HEK293 (cell line): ENCODE results near the gene HDLBP.

ENCODE experiments used
- CTCF ChIA-PET: fragments of 350-600 bp; formaldehyde crosslinking; extraction: SDS; loops from one replicate; lab custom pipeline; 2021; ENCODE audit warnings: antibody characterized with exemption; lab: Yijun Ruan, JAX
- POLR2A ChIA-PET: fragments of 300-600 bp; formaldehyde crosslinking; extraction: SDS; loops from one replicate; lab custom pipeline; 2020; ENCODE audit warnings: antibody characterized with exemption, inconsistent platforms; lab: Yijun Ruan, JAX
- H3K27ac ChIP-seq: fragments of 200-500 bp; sonication (Bioruptor generic); 2 replicates; pipeline ENCODE4 v1.5.1; 2014; ENCODE audit warnings: low read depth, low read length, control low read depth, inconsistent platforms; ENCODE audit errors: extremely low read depth
- H3K36me3 ChIP-seq, 2 experiments: fragments of 200-500 bp in 1 of 2; sonication (Bioruptor generic) in 1 of 2; 1 replicate in 1 of 2; 2 replicates in 1 of 2; pipeline ENCODE4 v1.5.1; 2014 to 2017; ENCODE audit warnings: inconsistent platforms in 2 of 2, low read length in 2 of 2; ENCODE audit not compliant: control insufficient read depth in 2 of 2, insufficient read depth in 1 of 2
- H3K4me1 ChIP-seq: fragments of 200-500 bp; sonication (Bioruptor generic); 2 replicates; pipeline ENCODE4 v1.5.1; 2014; ENCODE audit warnings: mild to moderate bottlenecking, low read length, inconsistent platforms; ENCODE audit not compliant: control insufficient read depth, insufficient read depth
- H3K4me3 ChIP-seq: 2 replicates; pipeline ENCODE4 v1.5.1; 2011; ENCODE audit warnings: low read depth, mild to moderate bottlenecking, control low read depth, low read length, moderate library complexity
- H3K9me3 ChIP-seq: fragments of 200-500 bp; sonication (Bioruptor generic); 2 replicates; pipeline ENCODE4 v1.5.1; 2014; ENCODE audit warnings: low read depth, low read length, inconsistent platforms; ENCODE audit not compliant: control insufficient read depth, insufficient read depth
- GLI4 ChIP-seq: fragments of 450-650 bp; formaldehyde crosslinking; IDR thresholded peaks from 2 replicates; pipeline ENCODE4 v1.5.1; 2016; ENCODE audit warnings: missing biosample characterization, missing genetic modification characterization
- GLIS1 ChIP-seq: fragments of 450-650 bp; formaldehyde crosslinking; IDR thresholded peaks from 2 replicates; pipeline ENCODE4 v1.5.1; 2016; ENCODE audit warnings: missing biosample characterization, missing genetic modification characterization
- INSM2 ChIP-seq: fragments of 450-650 bp; formaldehyde crosslinking; IDR thresholded peaks from 2 replicates; pipeline ENCODE4 v1.5.1; 2016; ENCODE audit warnings: missing biosample characterization, missing genetic modification characterization
- KLF8 ChIP-seq: fragments of 450-650 bp; formaldehyde crosslinking; IDR thresholded peaks from 2 replicates; pipeline ENCODE4 v1.5.1; 2016; ENCODE audit warnings: missing biosample characterization, missing genetic modification characterization
- TRIM28 ChIP-seq: IDR thresholded peaks from 2 replicates; pipeline ENCODE4 v1.6.1; 2011; ENCODE audit warnings: low read length, control low read depth, borderline replicate concordance
- ZBTB44 ChIP-seq: fragments of 450-650 bp; IDR thresholded peaks from 2 replicates; pipeline ENCODE4 v1.5.1; 2018; ENCODE audit warnings: missing biosample characterization, mild to moderate bottlenecking, missing genetic modification characterization
- ZBTB8A ChIP-seq: fragments of 450-650 bp; formaldehyde crosslinking; IDR thresholded peaks from 2 replicates; pipeline ENCODE4 v1.5.1; 2016; ENCODE audit warnings: missing biosample characterization, missing genetic modification characterization
- ZIC2 ChIP-seq: fragments of 450-650 bp; formaldehyde crosslinking; IDR thresholded peaks from 2 replicates; pipeline ENCODE4 v1.5.1; 2016; ENCODE audit warnings: missing biosample characterization, missing genetic modification characterization
- ZNF202 ChIP-seq: fragments of 450-650 bp; formaldehyde crosslinking; IDR thresholded peaks from 2 replicates; pipeline ENCODE4 v1.5.1; 2016; ENCODE audit warnings: missing biosample characterization, missing genetic modification characterization, borderline replicate concordance
- ZNF24 ChIP-seq: fragments of 450-650 bp; formaldehyde crosslinking; IDR thresholded peaks from 2 replicates; pipeline ENCODE4 v1.5.1; 2016; ENCODE audit warnings: missing biosample characterization, missing genetic modification characterization
- ZNF311 ChIP-seq: fragments of 450-650 bp; formaldehyde crosslinking; IDR thresholded peaks from 2 replicates; pipeline ENCODE4 v1.5.1; 2017; ENCODE audit warnings: missing biosample characterization, missing genetic modification characterization, borderline replicate concordance
- TF ChIP-seq, protein P1 (sequence below): fragments of 450-650 bp; formaldehyde crosslinking; IDR thresholded peaks from 2 replicates; pipeline ENCODE4 v1.5.1; 2016; ENCODE audit warnings: missing biosample characterization, missing genetic modification characterization, borderline replicate concordance

Gene HDLBP

GRCh38 chr2:241199286-241199685 is 116.2 kb downstream of the HDLBP start:
- ChIA-PET POLR2A (no interaction called here), CTCF (no interaction called here)
- H3K27ac ChIP-seq, result no peak overlapping the region
- H3K4me1 ChIP-seq, result no peaks in the 10 kb centered on the region
- no peaks in the 10 kb centered on the region for H3K9me3 ChIP-seq
- no peaks in the 10 kb centered on the region for H3K36me3 ChIP-seq
- TF ChIP-seq ZNF24 (tag by site-specific recombination), result no peak
- peak; percentile 44; the same call in 1 of the 2 replicates for TF ChIP-seq ZIC2 (tag by site-specific recombination)
- 0 out of 2 replicates have a peak, but pooled peaks have one; percentile 8 for TF ChIP-seq GLIS1 (tag by site-specific recombination)
- no peak overlapping the region for H3K4me3 ChIP-seq

GRCh38 chr2:241198381-241199279 is 116.8 kb downstream of the HDLBP start:
- POLR2A ChIA-PET, result no interaction called here

More at GRCh38 chr2:241198381-241199279, 116.8 kb downstream of the HDLBP start:
- Histone ChIP-seq H3K4me1 (no peaks in the 10 kb centered on the region), H3K27ac (no peak overlapping the region), H3K36me3 (no peaks in the 10 kb centered on the region), H3K4me3 (no peak overlapping the region), H3K9me3 (no peaks in the 10 kb centered on the region)
- CTCF ChIA-PET, result no interaction called here
- TF ChIP-seq ZNF202 (tag by site-specific recombination) (no peak), GLI4 (no peak), INSM2 (tag by site-specific recombination) (no peak), ZBTB44 (tag by site-specific recombination) (no peak), TRIM28 (no peak), ZNF311 (tag by site-specific recombination) (no peak), KLF8 (tag by site-specific recombination) (no peak), ZBTB8A (tag by site-specific recombination) (no peak)
- TF ChIP-seq, protein P1, sequence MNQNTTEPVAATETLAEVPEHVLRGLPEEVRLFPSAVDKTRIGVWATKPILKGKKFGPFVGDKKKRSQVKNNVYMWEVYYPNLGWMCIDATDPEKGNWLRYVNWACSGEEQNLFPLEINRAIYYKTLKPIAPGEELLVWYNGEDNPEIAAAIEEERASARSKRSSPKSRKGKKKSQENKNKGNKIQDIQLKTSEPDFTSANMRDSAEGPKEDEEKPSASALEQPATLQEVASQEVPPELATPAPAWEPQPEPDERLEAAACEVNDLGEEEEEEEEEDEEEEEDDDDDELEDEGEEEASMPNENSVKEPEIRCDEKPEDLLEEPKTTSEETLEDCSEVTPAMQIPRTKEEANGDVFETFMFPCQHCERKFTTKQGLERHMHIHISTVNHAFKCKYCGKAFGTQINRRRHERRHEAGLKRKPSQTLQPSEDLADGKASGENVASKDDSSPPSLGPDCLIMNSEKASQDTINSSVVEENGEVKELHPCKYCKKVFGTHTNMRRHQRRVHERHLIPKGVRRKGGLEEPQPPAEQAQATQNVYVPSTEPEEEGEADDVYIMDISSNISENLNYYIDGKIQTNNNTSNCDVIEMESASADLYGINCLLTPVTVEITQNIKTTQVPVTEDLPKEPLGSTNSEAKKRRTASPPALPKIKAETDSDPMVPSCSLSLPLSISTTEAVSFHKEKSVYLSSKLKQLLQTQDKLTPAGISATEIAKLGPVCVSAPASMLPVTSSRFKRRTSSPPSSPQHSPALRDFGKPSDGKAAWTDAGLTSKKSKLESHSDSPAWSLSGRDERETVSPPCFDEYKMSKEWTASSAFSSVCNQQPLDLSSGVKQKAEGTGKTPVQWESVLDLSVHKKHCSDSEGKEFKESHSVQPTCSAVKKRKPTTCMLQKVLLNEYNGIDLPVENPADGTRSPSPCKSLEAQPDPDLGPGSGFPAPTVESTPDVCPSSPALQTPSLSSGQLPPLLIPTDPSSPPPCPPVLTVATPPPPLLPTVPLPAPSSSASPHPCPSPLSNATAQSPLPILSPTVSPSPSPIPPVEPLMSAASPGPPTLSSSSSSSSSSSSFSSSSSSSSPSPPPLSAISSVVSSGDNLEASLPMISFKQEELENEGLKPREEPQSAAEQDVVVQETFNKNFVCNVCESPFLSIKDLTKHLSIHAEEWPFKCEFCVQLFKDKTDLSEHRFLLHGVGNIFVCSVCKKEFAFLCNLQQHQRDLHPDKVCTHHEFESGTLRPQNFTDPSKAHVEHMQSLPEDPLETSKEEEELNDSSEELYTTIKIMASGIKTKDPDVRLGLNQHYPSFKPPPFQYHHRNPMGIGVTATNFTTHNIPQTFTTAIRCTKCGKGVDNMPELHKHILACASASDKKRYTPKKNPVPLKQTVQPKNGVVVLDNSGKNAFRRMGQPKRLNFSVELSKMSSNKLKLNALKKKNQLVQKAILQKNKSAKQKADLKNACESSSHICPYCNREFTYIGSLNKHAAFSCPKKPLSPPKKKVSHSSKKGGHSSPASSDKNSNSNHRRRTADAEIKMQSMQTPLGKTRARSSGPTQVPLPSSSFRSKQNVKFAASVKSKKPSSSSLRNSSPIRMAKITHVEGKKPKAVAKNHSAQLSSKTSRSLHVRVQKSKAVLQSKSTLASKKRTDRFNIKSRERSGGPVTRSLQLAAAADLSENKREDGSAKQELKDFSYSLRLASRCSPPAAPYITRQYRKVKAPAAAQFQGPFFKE (tag by site-specific recombination), result no peak
